GM23338 (cell line): ENCODE results near the gene GABPB1. TPM values are rescaled to one million over a fixed set of nuclear protein-coding genes. Genes with fewer than 3 reads are reported as not detected.

Experiments used
- ATAC-seq: fragments of 200-7000 bp; cut with Tn5 transposase; 3 replicates; pipeline ENCODE4 v1.9.1; 2020
- DNase-seq: peaks from one replicate; pipeline ENCODE4 v3.0.0-alpha.2; 2015; ENCODE audit warnings: low spot score
- H2AFZ ChIP-seq: fragments of 200-600 bp; sonication (generic); 2 replicates; pipeline ENCODE4 v1.8.0; 2016; ENCODE audit warnings: antibody characterized with exemption, mild to moderate bottlenecking, moderate library complexity
- H3F3A ChIP-seq: fragments of 200-600 bp; sonication (generic); replicated peaks from 2 replicates; pipeline ENCODE4 v1.8.0; 2017; ENCODE audit warnings: antibody characterized with exemption, mixed run types, low read depth
- H3K27ac ChIP-seq: fragments of 200-600 bp; sonication (generic); 2 replicates; pipeline ENCODE4 v1.6.1; 2016; ENCODE audit warnings: low read depth
- H3K27me3 ChIP-seq: fragments of 200-600 bp; sonication (generic); 2 replicates; pipeline ENCODE4 v1.8.0; 2016; ENCODE audit warnings: mild to moderate bottlenecking, mixed run types, moderate library complexity; ENCODE audit not compliant: insufficient read depth
- H3K36me3 ChIP-seq: fragments of 200-600 bp; sonication (generic); 2 replicates; pipeline ENCODE4 v1.8.0; 2016; ENCODE audit warnings: mild to moderate bottlenecking; ENCODE audit not compliant: insufficient read depth
- H3K4me1 ChIP-seq: fragments of 200-600 bp; sonication (generic); 2 replicates; pipeline ENCODE4 v1.8.0; 2016; ENCODE audit warnings: mild to moderate bottlenecking, moderate library complexity; ENCODE audit not compliant: insufficient read depth
- H3K4me2 ChIP-seq: fragments of 200-600 bp; sonication (generic); 2 replicates; pipeline ENCODE4 v1.7.1; 2017; ENCODE audit warnings: mixed run types
- H3K4me3 ChIP-seq: fragments of 200-600 bp; sonication (generic); 2 replicates; pipeline ENCODE4 v1.6.1; 2016; ENCODE audit warnings: mixed run types
- H3K79me2 ChIP-seq: fragments of 200-600 bp; sonication (generic); replicated peaks from 2 replicates; pipeline ENCODE4 v1.8.0; 2017; ENCODE audit warnings: mild to moderate bottlenecking; ENCODE audit not compliant: insufficient read depth
- H3K9me2 ChIP-seq: fragments of 200-600 bp; sonication (generic); 2 replicates; pipeline ENCODE4 v1.8.0; 2017; ENCODE audit not compliant: insufficient read depth
- H4K20me1 ChIP-seq: fragments of 200-600 bp; sonication (generic); replicated peaks from 2 replicates; pipeline ENCODE4 v1.8.0; 2017; ENCODE audit warnings: mild to moderate bottlenecking; ENCODE audit not compliant: insufficient read depth
- H3K27ac Mint-ChIP-seq: 2 replicates; pipeline ENCODE4 v1.8.0; 2020; ENCODE audit warnings: inconsistent platforms, mild to moderate bottlenecking, moderate library complexity, mixed read lengths
- H3K27me3 Mint-ChIP-seq: 3 replicates; pipeline ENCODE4 v1.8.0; 2022; ENCODE audit warnings: low read depth, mild to moderate bottlenecking, moderate library complexity, mixed read lengths, inconsistent platforms; ENCODE audit not compliant: insufficient read depth, poor library complexity
- H3K36me3 Mint-ChIP-seq: 3 replicates; pipeline ENCODE4 v1.8.0; 2021; ENCODE audit warnings: low read depth, mild to moderate bottlenecking, inconsistent platforms, moderate library complexity, mixed read lengths
- H3K4me1 Mint-ChIP-seq: 3 replicates; pipeline ENCODE4 v1.8.0; 2020; ENCODE audit warnings: mild to moderate bottlenecking, inconsistent platforms, mixed read lengths
- H3K4me3 Mint-ChIP-seq: 3 replicates; pipeline ENCODE4 v1.8.0; 2021; ENCODE audit warnings: moderate library complexity, mild to moderate bottlenecking, inconsistent platforms, mixed read lengths
- H3K9me3 Mint-ChIP-seq: 3 replicates; pipeline ENCODE4 v1.8.0; 2020; ENCODE audit warnings: moderate library complexity, mild to moderate bottlenecking, inconsistent platforms, mixed read lengths
- CREB1 ChIP-seq: fragments of 250-450 bp; sonication (Bioruptor Pico); IDR thresholded peaks from 2 replicates; pipeline ENCODE4 v1.5.0; 2020; ENCODE audit warnings: low read depth, mild to moderate bottlenecking, moderate library complexity
- EZH2phosphoT487 ChIP-seq: fragments of 200-600 bp; sonication (generic); IDR thresholded peaks from one replicate; pipeline ENCODE4 v1.8.1; 2018; ENCODE audit warnings: antibody characterized with exemption; ENCODE audit not compliant: unreplicated experiment
- JUNB ChIP-seq: IDR thresholded peaks from one replicate; pipeline ENCODE4 v1.6.1; 2016; ENCODE audit warnings: antibody characterized with exemption; ENCODE audit not compliant: unreplicated experiment
- polyA plus RNA-seq: library from polyadenylated mRNA; unstranded; fragments of >200 nt; fragmentation: Nextera tagmentation; extraction: Ambion mirVana; gene quantifications from 2 replicates; pipeline ENCODE4 v1.2.1, GENCODE V29; 2016
- total RNA-seq: library from RNA; depleted of rRNA; stranded (reverse); fragments of >200 nt; shearing (Covaris generic); gene quantifications from 2 replicates; pipeline ENCODE4 v1.2.3, GENCODE V29; 2014
- TF ChIP-seq, protein P1 (sequence below): fragments of 250-450 bp; sonication (Bioruptor Pico); IDR thresholded peaks from 2 replicates; pipeline ENCODE4 v1.5.0; 2020; ENCODE audit warnings: mild to moderate bottlenecking, moderate library complexity

GABPB1 gene
- total and polyA plus RNA-seq, 2 experiments from 2014 or later, result 34.4 to 53.9 TPM

GRCh38 chr15:50350621-50351020, 4.4 kb downstream of the GABPB1 start (continued):
- TF ChIP-seq, protein P1, sequence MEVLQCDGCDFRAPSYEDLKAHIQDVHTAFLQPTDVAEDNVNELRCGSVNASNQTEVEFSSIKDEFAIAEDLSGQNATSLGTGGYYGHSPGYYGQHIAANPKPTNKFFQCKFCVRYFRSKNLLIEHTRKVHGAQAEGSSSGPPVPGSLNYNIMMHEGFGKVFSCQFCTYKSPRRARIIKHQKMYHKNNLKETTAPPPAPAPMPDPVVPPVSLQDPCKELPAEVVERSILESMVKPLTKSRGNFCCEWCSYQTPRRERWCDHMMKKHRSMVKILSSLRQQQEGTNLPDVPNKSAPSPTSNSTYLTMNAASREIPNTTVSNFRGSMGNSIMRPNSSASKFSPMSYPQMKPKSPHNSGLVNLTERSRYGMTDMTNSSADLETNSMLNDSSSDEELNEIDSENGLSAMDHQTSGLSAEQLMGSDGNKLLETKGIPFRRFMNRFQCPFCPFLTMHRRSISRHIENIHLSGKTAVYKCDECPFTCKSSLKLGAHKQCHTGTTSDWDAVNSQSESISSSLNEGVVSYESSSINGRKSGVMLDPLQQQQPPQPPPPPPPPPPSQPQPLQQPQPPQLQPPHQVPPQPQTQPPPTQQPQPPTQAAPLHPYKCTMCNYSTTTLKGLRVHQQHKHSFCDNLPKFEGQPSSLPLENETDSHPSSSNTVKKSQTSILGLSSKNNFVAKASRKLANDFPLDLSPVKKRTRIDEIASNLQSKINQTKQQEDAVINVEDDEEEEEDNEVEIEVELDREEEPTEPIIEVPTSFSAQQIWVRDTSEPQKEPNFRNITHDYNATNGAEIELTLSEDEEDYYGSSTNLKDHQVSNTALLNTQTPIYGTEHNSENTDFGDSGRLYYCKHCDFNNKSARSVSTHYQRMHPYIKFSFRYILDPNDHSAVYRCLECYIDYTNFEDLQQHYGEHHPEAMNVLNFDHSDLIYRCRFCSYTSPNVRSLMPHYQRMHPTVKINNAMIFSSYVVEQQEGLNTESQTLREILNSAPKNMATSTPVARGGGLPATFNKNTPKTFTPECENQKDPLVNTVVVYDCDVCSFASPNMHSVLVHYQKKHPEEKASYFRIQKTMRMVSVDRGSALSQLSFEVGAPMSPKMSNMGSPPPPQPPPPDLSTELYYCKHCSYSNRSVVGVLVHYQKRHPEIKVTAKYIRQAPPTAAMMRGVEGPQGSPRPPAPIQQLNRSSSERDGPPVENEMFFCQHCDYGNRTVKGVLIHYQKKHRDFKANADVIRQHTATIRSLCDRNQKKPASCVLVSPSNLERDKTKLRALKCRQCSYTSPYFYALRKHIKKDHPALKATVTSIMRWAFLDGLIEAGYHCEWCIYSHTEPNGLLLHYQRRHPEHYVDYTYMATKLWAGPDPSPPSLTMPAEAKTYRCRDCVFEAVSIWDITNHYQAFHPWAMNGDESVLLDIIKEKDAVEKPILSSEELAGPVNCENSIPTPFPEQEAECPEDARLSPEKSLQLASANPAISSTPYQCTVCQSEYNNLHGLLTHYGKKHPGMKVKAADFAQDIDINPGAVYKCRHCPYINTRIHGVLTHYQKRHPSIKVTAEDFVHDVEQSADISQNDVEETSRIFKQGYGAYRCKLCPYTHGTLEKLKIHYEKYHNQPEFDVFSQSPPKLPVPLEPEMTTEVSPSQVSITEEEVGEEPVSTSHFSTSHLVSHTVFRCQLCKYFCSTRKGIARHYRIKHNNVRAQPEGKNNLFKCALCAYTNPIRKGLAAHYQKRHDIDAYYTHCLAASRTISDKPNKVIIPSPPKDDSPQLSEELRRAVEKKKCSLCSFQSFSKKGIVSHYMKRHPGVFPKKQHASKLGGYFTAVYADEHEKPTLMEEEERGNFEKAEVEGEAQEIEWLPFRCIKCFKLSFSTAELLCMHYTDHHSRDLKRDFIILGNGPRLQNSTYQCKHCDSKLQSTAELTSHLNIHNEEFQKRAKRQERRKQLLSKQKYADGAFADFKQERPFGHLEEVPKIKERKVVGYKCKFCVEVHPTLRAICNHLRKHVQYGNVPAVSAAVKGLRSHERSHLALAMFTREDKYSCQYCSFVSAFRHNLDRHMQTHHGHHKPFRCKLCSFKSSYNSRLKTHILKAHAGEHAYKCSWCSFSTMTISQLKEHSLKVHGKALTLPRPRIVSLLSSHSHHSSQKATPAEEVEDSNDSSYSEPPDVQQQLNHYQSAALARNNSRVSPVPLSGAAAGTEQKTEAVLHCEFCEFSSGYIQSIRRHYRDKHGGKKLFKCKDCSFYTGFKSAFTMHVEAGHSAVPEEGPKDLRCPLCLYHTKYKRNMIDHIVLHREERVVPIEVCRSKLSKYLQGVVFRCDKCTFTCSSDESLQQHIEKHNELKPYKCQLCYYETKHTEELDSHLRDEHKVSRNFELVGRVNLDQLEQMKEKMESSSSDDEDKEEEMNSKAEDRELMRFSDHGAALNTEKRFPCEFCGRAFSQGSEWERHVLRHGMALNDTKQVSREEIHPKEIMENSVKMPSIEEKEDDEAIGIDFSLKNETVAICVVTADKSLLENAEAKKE (CRISPR knock-in tag), result no peak
- no peak for TF ChIP-seq CREB1

- no peaks in the 10 kb centered on the region for H3K9me2 ChIP-seq
- H3F3A ChIP-seq, result no peaks in the 10 kb centered on the region
- ATAC-seq, result no peak
- Mint-ChIP-seq H3K4me3 (no peak overlapping the region), H3K9me3 (peaks cover 3% of the 10 kb centered on the region; the same call in 1 of the 3 replicates), H3K27me3 (peaks cover 2% of the 10 kb centered on the region), H3K27ac (no peak overlapping the region), H3K4me1 (no peaks in the 10 kb centered on the region), H3K36me3 (peaks cover 12% of the 10 kb centered on the region)
- H3K79me2 ChIP-seq, result peaks cover 94% of the 10 kb centered on the region
- H3K27me3 ChIP-seq, result no peaks in the 10 kb centered on the region
- no peak overlapping the region for H3K4me2 ChIP-seq
- no peaks in the 10 kb centered on the region for H3K4me1 ChIP-seq
- peaks cover 21% of the 10 kb centered on the region for H4K20me1 ChIP-seq
- no peak overlapping the region for H2AFZ ChIP-seq
- no peak for DNase-seq
- no peak overlapping the region for H3K27ac ChIP-seq
- H3K4me3 ChIP-seq, result no peak overlapping the region
- TF ChIP-seq JUNB, result no peak
- peaks cover 4% of the 10 kb centered on the region; the same call in 1 of the 2 replicates for H3K36me3 ChIP-seq
Observed at GRCh38 chr15:50345298-50345697, 9.7 kb downstream of the GABPB1 start.

DNA sequence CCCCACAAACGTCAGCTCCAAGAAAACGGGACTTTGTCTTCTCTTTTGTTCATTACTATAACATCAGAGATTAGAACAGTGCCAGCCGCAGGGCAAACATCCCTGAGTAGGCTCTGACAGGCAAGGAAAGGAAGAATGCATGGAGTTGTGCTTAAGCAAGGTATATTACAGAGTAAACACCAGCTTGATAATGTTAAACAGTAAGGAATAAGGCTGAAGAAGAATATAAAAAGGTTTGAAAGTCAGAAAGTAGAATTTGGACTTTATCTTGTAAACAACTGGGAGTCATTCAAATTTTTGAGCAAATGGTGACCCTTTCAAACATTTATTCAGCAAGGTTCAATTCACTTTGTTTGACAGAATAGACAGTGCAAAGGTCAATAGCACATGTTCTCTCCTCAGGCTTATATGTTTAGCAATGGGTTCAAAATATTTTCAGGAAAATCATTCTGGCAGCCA, 11.0 kb downstream of the GABPB1 start:
- no peak overlapping the region for H3K27ac ChIP-seq
- peaks cover 28% of the 10 kb centered on the region for H4K20me1 ChIP-seq
- no peaks in the 10 kb centered on the region for H3K4me1 ChIP-seq
- no peak overlapping the region for H3K4me2 ChIP-seq
- no peak overlapping the region for H3K4me3 ChIP-seq
- Mint-ChIP-seq H3K4me1 (no peaks in the 10 kb centered on the region), H3K9me3 (peaks cover 3% of the 10 kb centered on the region; the same call in 1 of the 3 replicates), H3K27me3 (peaks cover 2% of the 10 kb centered on the region), H3K27ac (no peak overlapping the region), H3K36me3 (peaks cover 12% of the 10 kb centered on the region), H3K4me3 (no peak overlapping the region)
- DNase-seq, result no peak
- no peak overlapping the region for H2AFZ ChIP-seq
- peaks cover 94% of the 10 kb centered on the region for H3K79me2 ChIP-seq
- ATAC-seq, result no peak
- no peaks in the 10 kb centered on the region for H3K27me3 ChIP-seq
- H3K36me3 ChIP-seq, result peaks cover 4% of the 10 kb centered on the region; the same call in 1 of the 2 replicates
- H3F3A ChIP-seq, result no peaks in the 10 kb centered on the region
- H3K9me2 ChIP-seq, result no peaks in the 10 kb centered on the region
- TF ChIP-seq, protein P1 (CRISPR knock-in tag), result no peak
- TF ChIP-seq EZH2phosphoT487 (no peak), CREB1 (no peak), JUNB (no peak)
